Panc1 (cell line): ENCODE measurements around the gene UGT1A10. TPM values are rescaled to one million over a fixed set of nuclear protein-coding genes. Genes with fewer than 3 reads are reported as not detected.
"Not testable (repeated sequence)": the region's sequence is repeated elsewhere in the genome, so short reads cannot be mapped to it uniquely, and the experiment has no call there.

Experiments used
- ATAC-seq: fragments of 200-7000 bp; cut with Tn5 transposase; 2 replicates; pipeline ENCODE4 v1.9.1; 2020; ENCODE audit warnings: mild to moderate bottlenecking, moderate library complexity
- BruUV-seq: library from RNA; stranded (reverse); fragments of 400-500 nt; replicated peaks from 2 replicates; lab custom pipeline; 2021; lab: Mats Ljungman, UMichigan
- CTCF ChIA-PET: fragments of 300-600 bp; sonication (Branson Sonifier 250); formaldehyde crosslinking; loops from one replicate; lab custom pipeline; 2022; ENCODE audit warnings: antibody characterized with exemption; lab: Charles Lee
- POLR2A ChIA-PET: fragments of 300-600 bp; sonication (Branson Sonifier 250); formaldehyde crosslinking; loops from one replicate; lab custom pipeline; 2022; ENCODE audit warnings: antibody characterized with exemption; lab: Charles Lee
- DNase-seq: peaks from one replicate; pipeline ENCODE4 v3.0.0-alpha.2; 2010; ENCODE audit warnings: low read depth, low spot score
- H3K27ac ChIP-seq: 2 replicates; pipeline ENCODE4 v1.5.1; 2011; ENCODE audit warnings: mild to moderate bottlenecking, low read length, inconsistent platforms
- H3K27me3 ChIP-seq: fragments of 200-500 bp; sonication (Bioruptor generic); 2 replicates; pipeline ENCODE4 v1.6.0; 2014; ENCODE audit warnings: low read length, inconsistent platforms; ENCODE audit not compliant: control insufficient read depth, insufficient read depth
- H3K36me3 ChIP-seq: fragments of 200-500 bp; sonication (Bioruptor generic); 2 replicates; pipeline ENCODE4 v1.5.1; 2014; ENCODE audit warnings: inconsistent platforms, mild to moderate bottlenecking, low read length, moderate library complexity; ENCODE audit not compliant: control insufficient read depth, insufficient read depth
- H3K4me1 ChIP-seq: 2 replicates; pipeline ENCODE4 v1.5.1; 2011; ENCODE audit warnings: inconsistent platforms, mild to moderate bottlenecking, low read length, moderate library complexity; ENCODE audit not compliant: control insufficient read depth, insufficient read depth
- H3K4me3 ChIP-seq, 2 experiments: 2 replicates each; pipeline ENCODE4 v1.5.1; 2011 to 2012; ENCODE audit warnings: low read depth in 2 of 2, low read length in 2 of 2, mild to moderate bottlenecking in 2 of 2, inconsistent platforms in 1 of 2, moderate library complexity in 1 of 2
- H3K9me3 ChIP-seq: fragments of 200-500 bp; sonication (Bioruptor generic); 2 replicates; pipeline ENCODE4 v1.5.1; 2014; ENCODE audit warnings: low read depth, mild to moderate bottlenecking, inconsistent platforms, low read length, moderate library complexity; ENCODE audit not compliant: control insufficient read depth, insufficient read depth
- POLR2AphosphoS5 ChIP-seq: IDR thresholded peaks from 2 replicates; pipeline ENCODE4 v1.6.1; 2012; ENCODE audit warnings: mild to moderate bottlenecking, low read depth, low read length, moderate library complexity
- SIN3A ChIP-seq: IDR thresholded peaks from 2 replicates; pipeline ENCODE4 v1.6.1; 2012; ENCODE audit warnings: low read depth, mild to moderate bottlenecking, low read length, moderate library complexity, borderline replicate concordance; ENCODE audit not compliant: insufficient read depth
- TCF7L2 ChIP-seq: IDR thresholded peaks from 2 replicates; pipeline ENCODE4 v1.6.1; 2011; ENCODE audit warnings: mild to moderate bottlenecking, low read depth, low read length, inconsistent platforms
- in situ Hi-C: cut with HindIII; loops from 2 replicates; pipeline ENCODE4 v1.10.0; 2016; ENCODE audit warnings: low sequenced_read_pairs, low pct_unique_long_range_greater_than_20kb
- intact Hi-C: fragments of 100-400 bp; cut with micrococcal nuclease; formaldehyde crosslinking; loops from one replicate; pipeline ENCODE4 v1.10.0; 2022; ENCODE audit not compliant: unreplicated experiment
- total RNA-seq: library from RNA; stranded (reverse); gene quantifications from one replicate; pipeline ENCODE4 v1.2.1, GENCODE V29; 2021; ENCODE audit not compliant: unreplicated experiment
- TF ChIP-seq, protein P1 (sequence below), 2 experiments: IDR thresholded peaks; 2 replicates each; pipeline ENCODE4 v1.6.1; 2011 to 2012; ENCODE audit warnings: low read depth in 2 of 2, control low read depth in 1 of 2, low read length in 1 of 2, mild to moderate bottlenecking in 1 of 2, moderate library complexity in 1 of 2; ENCODE audit not compliant: insufficient read depth in 1 of 2
- TF ChIP-seq, protein P2 (sequence below): fragments of 450-650 bp; IDR thresholded peaks from 2 replicates; pipeline ENCODE4 v1.5.1; 2017; ENCODE audit warnings: mild to moderate bottlenecking

Gene UGT1A10
- total RNA-seq, 1 experiment from 2014 or later, result not detected

- H3K4me1 ChIP-seq, result no peaks in the 10 kb centered on the region
- no TSS peak for BruUV-seq
- TF ChIP-seq, protein P1, sequence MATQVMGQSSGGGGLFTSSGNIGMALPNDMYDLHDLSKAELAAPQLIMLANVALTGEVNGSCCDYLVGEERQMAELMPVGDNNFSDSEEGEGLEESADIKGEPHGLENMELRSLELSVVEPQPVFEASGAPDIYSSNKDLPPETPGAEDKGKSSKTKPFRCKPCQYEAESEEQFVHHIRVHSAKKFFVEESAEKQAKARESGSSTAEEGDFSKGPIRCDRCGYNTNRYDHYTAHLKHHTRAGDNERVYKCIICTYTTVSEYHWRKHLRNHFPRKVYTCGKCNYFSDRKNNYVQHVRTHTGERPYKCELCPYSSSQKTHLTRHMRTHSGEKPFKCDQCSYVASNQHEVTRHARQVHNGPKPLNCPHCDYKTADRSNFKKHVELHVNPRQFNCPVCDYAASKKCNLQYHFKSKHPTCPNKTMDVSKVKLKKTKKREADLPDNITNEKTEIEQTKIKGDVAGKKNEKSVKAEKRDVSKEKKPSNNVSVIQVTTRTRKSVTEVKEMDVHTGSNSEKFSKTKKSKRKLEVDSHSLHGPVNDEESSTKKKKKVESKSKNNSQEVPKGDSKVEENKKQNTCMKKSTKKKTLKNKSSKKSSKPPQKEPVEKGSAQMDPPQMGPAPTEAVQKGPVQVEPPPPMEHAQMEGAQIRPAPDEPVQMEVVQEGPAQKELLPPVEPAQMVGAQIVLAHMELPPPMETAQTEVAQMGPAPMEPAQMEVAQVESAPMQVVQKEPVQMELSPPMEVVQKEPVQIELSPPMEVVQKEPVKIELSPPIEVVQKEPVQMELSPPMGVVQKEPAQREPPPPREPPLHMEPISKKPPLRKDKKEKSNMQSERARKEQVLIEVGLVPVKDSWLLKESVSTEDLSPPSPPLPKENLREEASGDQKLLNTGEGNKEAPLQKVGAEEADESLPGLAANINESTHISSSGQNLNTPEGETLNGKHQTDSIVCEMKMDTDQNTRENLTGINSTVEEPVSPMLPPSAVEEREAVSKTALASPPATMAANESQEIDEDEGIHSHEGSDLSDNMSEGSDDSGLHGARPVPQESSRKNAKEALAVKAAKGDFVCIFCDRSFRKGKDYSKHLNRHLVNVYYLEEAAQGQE (IDR thresholded peaks at IDR 0.05; ENCODE audit: insufficient read depth in 1 of 2, low read depth in 2 of 2, low read length in 1 of 2), result no peak
- TF ChIP-seq POLR2AphosphoS5, result 0 out of 2 replicates have a peak, but pooled peaks have one; percentile 32
- TF ChIP-seq SIN3A, result no peak
- TF ChIP-seq TCF7L2, result peak; percentile 73
- TF ChIP-seq, protein P2, sequence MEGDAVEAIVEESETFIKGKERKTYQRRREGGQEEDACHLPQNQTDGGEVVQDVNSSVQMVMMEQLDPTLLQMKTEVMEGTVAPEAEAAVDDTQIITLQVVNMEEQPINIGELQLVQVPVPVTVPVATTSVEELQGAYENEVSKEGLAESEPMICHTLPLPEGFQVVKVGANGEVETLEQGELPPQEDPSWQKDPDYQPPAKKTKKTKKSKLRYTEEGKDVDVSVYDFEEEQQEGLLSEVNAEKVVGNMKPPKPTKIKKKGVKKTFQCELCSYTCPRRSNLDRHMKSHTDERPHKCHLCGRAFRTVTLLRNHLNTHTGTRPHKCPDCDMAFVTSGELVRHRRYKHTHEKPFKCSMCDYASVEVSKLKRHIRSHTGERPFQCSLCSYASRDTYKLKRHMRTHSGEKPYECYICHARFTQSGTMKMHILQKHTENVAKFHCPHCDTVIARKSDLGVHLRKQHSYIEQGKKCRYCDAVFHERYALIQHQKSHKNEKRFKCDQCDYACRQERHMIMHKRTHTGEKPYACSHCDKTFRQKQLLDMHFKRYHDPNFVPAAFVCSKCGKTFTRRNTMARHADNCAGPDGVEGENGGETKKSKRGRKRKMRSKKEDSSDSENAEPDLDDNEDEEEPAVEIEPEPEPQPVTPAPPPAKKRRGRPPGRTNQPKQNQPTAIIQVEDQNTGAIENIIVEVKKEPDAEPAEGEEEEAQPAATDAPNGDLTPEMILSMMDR, result no peak
- ChIA-PET CTCF (no interaction called here), POLR2A (no interaction called here)
- intact Hi-C loops, result no loop called here
- ATAC-seq (peak; percentile 58; the same call in 1 of the 2 replicates), DNase-seq (no peak)
- in situ Hi-C loops, result no loop called here
- no peaks in the 10 kb centered on the region for H3K9me3 ChIP-seq
- peak overlapping the region; percentile 53; the same call in 1 of the 2 replicates for H3K27ac ChIP-seq
- no peak overlapping the region for H3K4me3 ChIP-seq
- H3K36me3 ChIP-seq, result no peaks in the 10 kb centered on the region
- no peaks in the 10 kb centered on the region for H3K27me3 ChIP-seq
Observed at GRCh38 chr2:233700028-233700635, 63.9 kb downstream of the UGT1A10 start.

DNA sequence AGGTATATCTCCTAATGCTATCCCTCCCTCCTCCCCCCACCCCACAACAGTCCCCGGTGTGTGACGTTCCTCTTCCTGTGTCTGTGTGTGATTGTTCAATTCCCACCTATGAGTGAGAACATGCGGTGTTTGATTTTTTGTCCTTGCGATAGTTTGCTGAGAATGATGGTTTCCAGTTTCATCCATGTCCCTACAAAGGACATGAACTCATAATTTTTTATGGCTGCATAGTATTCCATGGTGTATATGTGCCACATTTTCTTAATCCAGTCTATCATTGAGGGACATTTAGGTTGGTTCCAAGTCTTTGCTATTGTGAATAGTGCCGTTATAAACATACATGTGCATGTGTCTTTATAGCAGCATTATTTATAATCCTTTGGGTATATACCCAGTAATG is 64.6 kb downstream of the UGT1A10 start:
- POLR2A ChIA-PET, BruUV-seq, ATAC-seq, H3K36me3 ChIP-seq, H3K27ac ChIP-seq, H3K4me1 ChIP-seq, H3K9me3 ChIP-seq, DNase-seq, in situ Hi-C loops, H3K27me3 ChIP-seq, H3K4me3 ChIP-seq, CTCF ChIA-PET, intact Hi-C loops: not testable (repeated sequence)

- Histone ChIP-seq H3K4me1 (peaks cover 5% of the 10 kb centered on the region), H3K9me3 (no peaks in the 10 kb centered on the region), H3K27ac (no peak overlapping the region), H3K4me3 (no peak overlapping the region), H3K36me3 (no peaks in the 10 kb centered on the region), H3K27me3 (no peaks in the 10 kb centered on the region)
- TF ChIP-seq, protein P1 (IDR thresholded peaks at IDR 0.05; ENCODE audit: insufficient read depth in 1 of 2, low read depth in 2 of 2, low read length in 1 of 2), result no peak
- TF ChIP-seq SIN3A, result no peak
- TF ChIP-seq, protein P2, result no peak
- no peak for TF ChIP-seq TCF7L2
- no peak for TF ChIP-seq POLR2AphosphoS5
- POLR2A ChIA-PET, result interaction anchor here (0.9 kb wide), 1 partner anchor 323 kb away, joined by 3 read pairs; no protein-coding TSS in a partner anchor
- intact Hi-C loops (no loop called here), in situ Hi-C loops (no loop called here)
- ATAC-seq (no peak), DNase-seq (no peak)
- BruUV-seq, result no TSS peak
- CTCF ChIA-PET, result no interaction called here
Observed at GRCh38 chr2:233702238-233702637, 66.0 kb downstream of the UGT1A10 start.
